GM20000 (cell line): ENCODE results near the gene PAX2.

ENCODE experiments used
- DNase-seq: peaks from one replicate; pipeline ENCODE4 v3.0.0; 2012; ENCODE audit warnings: low spot score
- CTCF ChIP-seq: IDR thresholded peaks from 2 replicates; pipeline ENCODE4 v1.5.1; 2012; ENCODE audit warnings: mild to moderate bottlenecking, control low read depth; ENCODE audit errors: extremely low read depth, missing control alignments

The PAX2 gene

GRCh38 chr10:100751211-100751933 is 6.0 kb downstream of the PAX2 start:
- DNase-seq: no peak
- no peak for TF ChIP-seq CTCF

- TF ChIP-seq CTCF: no peak
- no peak for DNase-seq
Measured at GRCh38 chr10:100755821-100756220, 10.4 kb downstream of the PAX2 start.

- DNase-seq: no peak
- no peak for TF ChIP-seq CTCF
Measured at GRCh38 chr10:100759331-100759730, 13.9 kb downstream of the PAX2 start.

- no peak for TF ChIP-seq CTCF
- no peak for DNase-seq
Measured at GRCh38 chr10:100760726-100761125, 15.3 kb downstream of the PAX2 start.

GRCh38 chr10:100761191-100761590 is 15.8 kb downstream of the PAX2 start:
- DNase-seq: no peak
- no peak for TF ChIP-seq CTCF

GRCh38 chr10:100763043-100763747 is 17.8 kb downstream of the PAX2 start:
- TF ChIP-seq CTCF: no peak
- no peak for DNase-seq

- no peak for TF ChIP-seq CTCF
Measured at GRCh38 chr10:100766693-100767421, 21.5 kb downstream of the PAX2 start.

More at GRCh38 chr10:100766693-100767421, 21.5 kb downstream of the PAX2 start:
- no peak for DNase-seq
